CD4-positive, alpha-beta T cell treated with Interleukin-6 at 100 ng/mL for 8 hours (primary cell): ENCODE measurements around the gene FYN.

Source experiments
- DNase-seq: peaks from one replicate; pipeline ENCODE4 v3.0.0-alpha.2; 2020; ENCODE audit warnings: mixed read lengths, low spot score

Gene FYN

GRCh38 chr6:111806561-111807497 lies 66.4 kb downstream of the FYN start:
- no peak for DNase-seq

GRCh38 chr6:111806165-111806547 lies 67.1 kb downstream of the FYN start:
- no peak for DNase-seq

- peak; percentile 37 for DNase-seq
Observed at GRCh38 chr6:111805511-111806164, 67.6 kb downstream of the FYN start.

GRCh38 chr6:111804627-111805235 lies 68.5 kb downstream of the FYN start:
- peak; percentile 71 for DNase-seq

DNA sequence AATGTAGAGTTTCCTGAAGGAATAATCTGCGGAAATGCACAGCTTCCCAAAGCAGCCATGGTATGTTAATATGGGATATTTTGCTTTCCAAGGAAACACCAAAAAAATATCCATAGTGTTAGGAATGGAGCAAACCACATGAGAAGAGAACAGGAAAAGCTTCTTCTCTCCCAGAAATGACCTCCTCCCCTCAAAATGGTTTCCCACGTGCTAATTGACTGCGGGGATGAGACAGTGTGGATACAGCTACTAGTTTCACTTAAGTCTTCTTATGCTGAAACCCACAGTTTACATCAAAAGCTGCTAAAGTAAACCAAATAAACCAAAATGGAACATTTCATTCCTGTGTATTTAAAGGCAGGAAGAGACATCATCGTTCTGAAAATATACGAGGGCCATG lies 69.4 kb downstream of the FYN start:
- no peak for DNase-seq

DNA sequence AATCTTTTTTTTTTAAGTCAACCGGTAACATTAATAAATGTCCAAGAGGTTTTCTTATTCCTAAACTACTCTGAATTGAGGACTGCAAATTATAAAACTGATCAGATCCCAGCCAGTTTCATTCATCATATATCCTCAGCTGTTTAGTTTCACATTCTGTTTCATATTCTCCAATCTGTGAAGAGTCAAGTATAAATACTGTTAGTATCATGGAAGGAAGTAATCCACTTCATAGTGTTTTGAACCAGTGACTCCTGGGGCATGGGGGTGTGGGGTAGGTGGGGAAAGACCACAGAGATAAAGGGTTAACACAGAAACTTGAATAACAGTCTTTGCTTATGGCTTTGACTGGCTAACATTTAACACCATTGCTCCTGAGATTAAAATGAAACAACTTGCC lies 69.9 kb downstream of the FYN start:
- no peak for DNase-seq

- DNase-seq, result no peak
Observed at GRCh38 chr6:111802720-111803330, 70.4 kb downstream of the FYN start.

- no peak for DNase-seq
Observed at GRCh38 chr6:111802015-111802414, 71.2 kb downstream of the FYN start.

GRCh38 chr6:111800821-111801220 lies 72.4 kb downstream of the FYN start:
- no peak for DNase-seq

GRCh38 chr6:111800259-111800765 lies 72.9 kb downstream of the FYN start:
- DNase-seq, result no peak

DNA sequence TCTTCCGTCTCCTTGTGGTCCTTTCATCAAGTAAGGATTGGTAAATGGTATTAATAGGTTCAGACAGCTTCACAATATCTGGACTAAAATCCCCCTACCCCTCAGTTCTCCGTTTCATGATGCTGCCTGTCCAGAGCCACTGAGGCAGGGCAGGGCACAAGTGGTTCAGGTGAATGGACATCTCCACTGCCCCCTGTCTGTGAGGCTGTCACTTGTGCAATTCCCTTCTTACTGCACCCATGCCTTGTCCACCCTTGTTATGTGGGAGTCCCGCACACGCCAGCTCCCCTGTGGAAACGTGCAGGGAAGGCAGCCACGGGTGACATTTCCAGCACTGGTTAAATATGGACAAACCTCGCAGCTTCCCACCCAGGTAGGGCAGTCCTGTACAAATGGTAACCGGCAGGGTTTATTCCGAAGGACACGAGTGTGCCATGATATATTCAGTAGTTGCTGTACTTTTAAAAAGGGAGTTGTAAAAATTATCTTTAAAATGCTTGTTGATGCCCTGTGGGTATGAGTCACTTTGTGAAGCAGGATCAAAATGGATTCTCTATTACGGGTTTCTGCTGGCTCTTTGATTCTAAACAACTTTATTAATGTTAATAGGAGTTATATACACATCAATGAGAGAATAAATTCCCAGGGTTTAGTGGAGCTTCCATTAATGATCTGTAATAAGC lies 73.5 kb downstream of the FYN start:
- no peak for DNase-seq

DNA sequence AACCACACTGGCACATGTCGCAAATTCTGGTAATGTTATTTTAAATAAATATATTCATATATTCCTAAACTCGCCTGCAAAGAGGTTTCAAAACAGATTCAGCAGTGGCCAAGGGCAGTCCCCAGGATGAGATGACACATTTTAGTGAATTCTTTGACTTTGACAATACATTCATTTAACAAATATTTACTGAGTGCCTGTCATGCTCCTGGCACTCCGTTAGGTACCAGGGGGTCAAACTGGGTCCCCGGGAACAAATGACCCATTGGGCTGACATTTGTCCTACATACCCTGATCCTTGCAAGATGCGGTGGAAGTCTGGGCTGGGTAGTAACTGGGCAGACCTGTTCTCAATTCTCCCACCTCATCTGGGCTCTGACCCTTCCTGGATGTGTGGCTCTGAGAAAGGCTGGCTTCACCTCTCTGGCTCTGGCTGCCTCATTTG lies 74.9 kb downstream of the FYN start:
- no peak for DNase-seq

DNA sequence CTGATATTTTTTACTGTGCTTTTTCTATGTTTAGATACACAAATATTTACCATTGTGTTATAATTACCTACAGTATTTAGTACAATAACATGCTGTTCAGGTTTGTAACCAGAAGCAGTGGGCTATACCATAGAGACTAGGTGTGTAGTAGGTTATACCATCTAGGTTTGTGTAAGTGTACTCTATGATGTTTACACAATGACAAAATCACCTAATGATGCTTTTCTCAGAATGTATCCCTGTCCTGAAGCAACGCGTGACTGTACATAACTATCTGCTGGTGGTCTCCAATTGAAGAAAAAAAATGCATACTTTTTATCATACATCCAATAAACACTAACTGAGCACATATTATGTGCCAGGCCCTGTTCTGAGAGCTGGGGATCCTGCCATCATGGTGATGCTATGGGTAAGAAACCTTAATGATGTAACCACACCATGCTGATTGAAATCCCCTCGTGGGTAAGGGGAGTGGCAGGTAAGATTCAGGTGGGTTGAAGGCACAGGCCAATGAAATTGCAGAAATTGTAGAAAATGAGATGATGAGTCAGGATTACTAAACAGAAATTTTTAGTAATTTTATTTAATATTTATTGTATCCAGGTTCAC lies 76.8 kb downstream of the FYN start:
- DNase-seq, result no peak

GRCh38 chr6:111795558-111795957 lies 77.7 kb downstream of the FYN start:
- DNase-seq, result no peak

GRCh38 chr6:111794727-111795452 lies 78.4 kb downstream of the FYN start:
- no peak for DNase-seq

GRCh38 chr6:111794300-111794699 lies 79.0 kb downstream of the FYN start:
- DNase-seq, result no peak

DNA sequence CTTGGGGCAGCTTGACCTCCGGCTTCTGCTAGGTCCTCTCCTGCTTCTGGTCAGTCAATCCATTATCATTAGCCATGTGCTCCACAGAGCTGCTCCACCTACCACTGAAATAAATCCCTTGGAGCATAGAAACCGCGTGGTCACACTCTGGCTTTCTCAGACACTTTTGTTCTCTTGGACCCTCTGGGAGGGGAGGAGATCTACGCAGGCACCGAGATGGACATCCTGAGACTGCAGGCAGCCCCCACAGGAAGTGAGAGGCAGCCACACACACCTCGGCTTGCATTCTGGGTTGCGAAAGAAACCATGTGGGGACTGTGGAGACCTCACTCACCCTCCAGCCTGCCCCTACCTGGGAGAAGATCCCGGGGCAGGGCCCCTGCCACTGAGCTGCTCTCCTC lies 79.5 kb downstream of the FYN start:
- DNase-seq, result peak; percentile 52

- DNase-seq, result no peak
Observed at GRCh38 chr6:111792914-111793700, 80.1 kb downstream of the FYN start.

- no peak for DNase-seq
Observed at GRCh38 chr6:111792241-111792640, 81.0 kb downstream of the FYN start.

GRCh38 chr6:111791415-111791814 lies 81.8 kb downstream of the FYN start:
- no peak for DNase-seq
